Mesothelial cell of epicardium (in vitro differentiated cells): ENCODE measurements around the gene EGFL8. TPM values are rescaled to one million over a fixed set of nuclear protein-coding genes. Genes with fewer than 3 reads are reported as not detected.
A peak's percentile ranks its signal among the peaks of the same experiment; 100 is the strongest.

Experiments
- DNase-seq, 2 experiments: peaks; one replicate each; pipeline ENCODE4 v3.0.0; 2021; ENCODE audit warnings: low spot score in 2 of 2; ENCODE audit not compliant: unreplicated experiment in 2 of 2
- H3K27ac Mint-ChIP-seq: 2 replicates; pipeline ENCODE4 v1.8.0; 2021; ENCODE audit warnings: mixed read lengths
- H3K27me3 Mint-ChIP-seq: 2 replicates; pipeline ENCODE4 v1.8.0; 2021; ENCODE audit warnings: low read depth, mixed read lengths
- H3K36me3 Mint-ChIP-seq: 2 replicates; pipeline ENCODE4 v1.8.0; 2021; ENCODE audit warnings: mixed read lengths
- H3K4me1 Mint-ChIP-seq: 2 replicates; pipeline ENCODE4 v1.8.0; 2021; ENCODE audit warnings: mixed read lengths
- H3K4me3 Mint-ChIP-seq: 2 replicates; pipeline ENCODE4 v1.8.0; 2021; ENCODE audit warnings: mild to moderate bottlenecking, moderate library complexity, mixed read lengths
- H3K9me3 Mint-ChIP-seq: 2 replicates; pipeline ENCODE4 v1.8.0; 2021; ENCODE audit warnings: mixed read lengths
- total RNA-seq: library from RNA; stranded (reverse); gene quantifications from 3 replicates; pipeline ENCODE4 v1.2.1, GENCODE V29; 2021
- TF ChIP-seq, protein P1 (sequence below): fragments of 200-600 bp; sonication (generic); IDR thresholded peaks from one replicate; pipeline ENCODE4 v1.5.0; 2021; ENCODE audit warnings: antibody characterized with exemption; ENCODE audit not compliant: unreplicated experiment

Gene EGFL8
- total RNA-seq, 1 donor from 2014 or later, result 48.3 TPM

DNA sequence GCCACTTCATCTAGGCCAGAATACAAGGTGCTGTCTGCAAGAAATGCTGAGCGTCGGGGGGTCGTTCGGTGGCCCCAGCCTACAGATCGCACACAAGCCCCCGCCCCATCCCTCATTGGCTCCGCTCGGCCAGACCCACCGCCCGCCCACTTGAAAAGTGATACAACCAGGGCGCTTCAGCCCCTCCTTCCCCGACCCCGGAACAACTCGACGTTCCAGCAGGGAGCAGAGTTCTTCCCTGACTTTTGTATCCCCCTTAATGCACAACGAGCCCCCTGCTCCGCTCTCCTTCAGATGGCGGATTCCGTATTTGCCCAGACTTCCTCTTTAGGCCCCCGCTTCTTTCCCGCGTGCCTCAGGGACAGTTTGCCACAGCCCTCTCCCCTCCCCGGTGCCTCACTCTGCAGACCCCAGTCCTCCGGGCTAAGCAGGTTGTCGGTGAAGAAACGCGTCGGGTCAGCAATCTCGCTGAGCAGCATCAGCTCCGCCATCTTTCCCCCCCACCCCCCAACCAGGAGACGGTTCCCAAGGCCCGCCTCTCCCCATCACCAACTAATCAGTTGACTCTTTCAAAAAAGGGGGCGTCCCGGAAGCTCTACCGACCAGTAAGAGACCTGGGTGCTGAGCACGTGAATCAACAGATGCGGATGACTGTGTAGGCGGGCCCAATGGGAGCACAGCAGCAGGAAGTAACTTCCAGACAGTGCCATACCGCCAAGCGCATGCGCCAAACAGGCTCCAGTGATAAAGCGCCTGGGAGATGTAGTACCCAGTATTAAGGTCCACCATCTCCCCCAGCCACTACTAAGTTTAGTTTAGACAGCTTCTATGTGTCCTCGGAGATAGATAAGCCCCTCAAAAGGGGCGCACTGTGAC, 36.4 kb upstream of the EGFL8 start, which contains the start of gene ATF6B:
Gene ATF6B, minus strand, starts transcription at position 530 of the 876 bp plus-strand sequence. Its CDS starts 39 bp downstream, at position 491.
- Mint-ChIP-seq H3K4me1 (peaks cover 30% of the 10 kb centered on the region), H3K9me3 (no peaks in the 10 kb centered on the region), H3K4me3 (peak within 1 kb of the TSS; percentile 98), H3K27me3 (no peaks in the 10 kb centered on the region), H3K36me3 (peaks cover 13% of the 10 kb centered on the region), H3K27ac (peak within 1 kb of the TSS; percentile 98)
- peak; percentile 92 to 95 for DNase-seq
- TF ChIP-seq, protein P1, sequence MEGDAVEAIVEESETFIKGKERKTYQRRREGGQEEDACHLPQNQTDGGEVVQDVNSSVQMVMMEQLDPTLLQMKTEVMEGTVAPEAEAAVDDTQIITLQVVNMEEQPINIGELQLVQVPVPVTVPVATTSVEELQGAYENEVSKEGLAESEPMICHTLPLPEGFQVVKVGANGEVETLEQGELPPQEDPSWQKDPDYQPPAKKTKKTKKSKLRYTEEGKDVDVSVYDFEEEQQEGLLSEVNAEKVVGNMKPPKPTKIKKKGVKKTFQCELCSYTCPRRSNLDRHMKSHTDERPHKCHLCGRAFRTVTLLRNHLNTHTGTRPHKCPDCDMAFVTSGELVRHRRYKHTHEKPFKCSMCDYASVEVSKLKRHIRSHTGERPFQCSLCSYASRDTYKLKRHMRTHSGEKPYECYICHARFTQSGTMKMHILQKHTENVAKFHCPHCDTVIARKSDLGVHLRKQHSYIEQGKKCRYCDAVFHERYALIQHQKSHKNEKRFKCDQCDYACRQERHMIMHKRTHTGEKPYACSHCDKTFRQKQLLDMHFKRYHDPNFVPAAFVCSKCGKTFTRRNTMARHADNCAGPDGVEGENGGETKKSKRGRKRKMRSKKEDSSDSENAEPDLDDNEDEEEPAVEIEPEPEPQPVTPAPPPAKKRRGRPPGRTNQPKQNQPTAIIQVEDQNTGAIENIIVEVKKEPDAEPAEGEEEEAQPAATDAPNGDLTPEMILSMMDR, result no peak

GRCh38 chr6:32128751-32129296, 35.6 kb upstream of the EGFL8 start:
- peaks cover 11% of the 10 kb centered on the region for H3K36me3 Mint-ChIP-seq
- H3K4me1 Mint-ChIP-seq, result peaks cover 30% of the 10 kb centered on the region
- peak overlapping the region; percentile 98 for H3K4me3 Mint-ChIP-seq
- no peaks in the 10 kb centered on the region for H3K9me3 Mint-ChIP-seq
- peaks cover under 1% of the 10 kb centered on the region for H3K27me3 Mint-ChIP-seq
- H3K27ac Mint-ChIP-seq, result peak overlapping the region; percentile 98
- DNase-seq, result no peak
- TF ChIP-seq, protein P1, result no peak

- peaks cover 4% of the 10 kb centered on the region for H3K27me3 Mint-ChIP-seq
- peaks cover 6% of the 10 kb centered on the region for H3K36me3 Mint-ChIP-seq
Observed at GRCh38 chr6:32129297-32130088, 34.9 kb upstream of the EGFL8 start.

GRCh38 chr6:32131439-32131948, 32.9 kb upstream of the EGFL8 start:
- no peaks in the 10 kb centered on the region for H3K36me3 Mint-ChIP-seq
- H3K9me3 Mint-ChIP-seq, result no peaks in the 10 kb centered on the region
- H3K27me3 Mint-ChIP-seq, result peaks cover 14% of the 10 kb centered on the region
- peak overlapping the region; percentile 31 for H3K4me3 Mint-ChIP-seq
- H3K27ac Mint-ChIP-seq, result no peak overlapping the region
- TF ChIP-seq, protein P1, result no peak
- peaks cover 30% of the 10 kb centered on the region for H3K4me1 Mint-ChIP-seq
- no peak for DNase-seq

More at GRCh38 chr6:32129297-32130088, 34.9 kb upstream of the EGFL8 start:
- TF ChIP-seq, protein P1, result no peak
- peaks cover 30% of the 10 kb centered on the region for H3K4me1 Mint-ChIP-seq
- no peaks in the 10 kb centered on the region for H3K9me3 Mint-ChIP-seq
- H3K4me3 Mint-ChIP-seq, result peak overlapping the region; percentile 89
- no peak for DNase-seq
- H3K27ac Mint-ChIP-seq, result peak overlapping the region; percentile 98

GRCh38 chr6:32132110-32132509, 32.3 kb upstream of the EGFL8 start:
- TF ChIP-seq, protein P1, result no peak
- Mint-ChIP-seq H3K27ac (no peak overlapping the region), H3K9me3 (no peaks in the 10 kb centered on the region), H3K36me3 (no peaks in the 10 kb centered on the region), H3K27me3 (peaks cover 14% of the 10 kb centered on the region), H3K4me1 (peaks cover 25% of the 10 kb centered on the region), H3K4me3 (peak overlapping the region; percentile 1)
- DNase-seq, result no peak
